ENCODE results near the gene TMEM143.
A peak's percentile ranks its signal among the peaks of the same experiment; 100 is the strongest.
"Not testable (repeated sequence)": the region's sequence is repeated elsewhere in the genome, so short reads cannot be mapped to it uniquely, and the experiment has no call there.

The TMEM143 gene

DNA sequence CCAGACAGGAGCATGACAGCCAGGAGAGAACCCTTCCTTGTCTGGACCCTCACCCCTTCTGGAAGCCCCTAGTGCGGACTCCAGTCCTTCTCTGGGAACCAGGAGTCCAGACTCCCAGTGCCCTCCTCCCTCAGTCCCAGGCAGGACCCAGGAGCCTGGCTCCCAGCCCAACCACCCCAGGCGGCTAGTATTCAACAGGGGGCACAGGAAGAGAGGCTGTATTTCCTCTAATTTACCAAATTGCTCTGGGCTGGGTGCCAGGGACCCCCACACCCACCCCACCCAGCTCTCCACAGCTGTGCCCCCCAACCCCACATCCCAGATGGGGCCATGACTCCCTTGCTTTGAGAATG, 33.1 kb upstream of the TMEM143 start:
- DNase-seq, result no peak
- peaks cover 29% of the 10 kb centered on the region for H3K27me3 ChIP-seq (replicated peaks; ENCODE audit: control insufficient read depth, insufficient read depth, low read length, poor library complexity, severe bottlenecking)
- no peaks in the 10 kb centered on the region for H3K9me3 ChIP-seq (ENCODE audit: control insufficient read depth, low read length)
- peaks cover 37% of the 10 kb centered on the region for H3K4me1 ChIP-seq (ENCODE audit: control insufficient read depth, insufficient read depth, low read length, poor library complexity, severe bottlenecking)
- no peaks in the 10 kb centered on the region for H3K36me3 ChIP-seq (ENCODE audit: control insufficient read depth, insufficient read depth, low read length)
- H3K4me3 ChIP-seq (ENCODE audit: insufficient read depth, low read depth, low read length, poor library complexity, severe bottlenecking), result no peak overlapping the region
- no peak overlapping the region for H3K27ac ChIP-seq (ENCODE audit: insufficient read depth, low read length, poor library complexity, severe bottlenecking)

GRCh38 chr19:48396016-48396823, 32.5 kb upstream of the TMEM143 start:
- H3K9me3 ChIP-seq (ENCODE audit: control insufficient read depth, low read length), result no peaks in the 10 kb centered on the region
- peaks cover 41% of the 10 kb centered on the region for H3K4me1 ChIP-seq (ENCODE audit: control insufficient read depth, insufficient read depth, low read length, poor library complexity, severe bottlenecking)
- H3K36me3 ChIP-seq (ENCODE audit: control insufficient read depth, insufficient read depth, low read length), result no peaks in the 10 kb centered on the region
- no peak overlapping the region for H3K4me3 ChIP-seq (ENCODE audit: insufficient read depth, low read depth, low read length, poor library complexity, severe bottlenecking)
- peaks cover 29% of the 10 kb centered on the region for H3K27me3 ChIP-seq (replicated peaks; ENCODE audit: control insufficient read depth, insufficient read depth, low read length, poor library complexity, severe bottlenecking)
- no peak overlapping the region for H3K27ac ChIP-seq (ENCODE audit: insufficient read depth, low read length, poor library complexity, severe bottlenecking)
- no peak for DNase-seq

- H3K4me3 ChIP-seq (ENCODE audit: insufficient read depth, low read depth, low read length, poor library complexity, severe bottlenecking), result no peak overlapping the region
- no peaks in the 10 kb centered on the region for H3K36me3 ChIP-seq (ENCODE audit: control insufficient read depth, insufficient read depth, low read length)
- no peak overlapping the region for H3K27ac ChIP-seq (ENCODE audit: insufficient read depth, low read length, poor library complexity, severe bottlenecking)
- H3K9me3 ChIP-seq (ENCODE audit: control insufficient read depth, low read length), result no peaks in the 10 kb centered on the region
- peaks cover 29% of the 10 kb centered on the region for H3K27me3 ChIP-seq (replicated peaks; ENCODE audit: control insufficient read depth, insufficient read depth, low read length, poor library complexity, severe bottlenecking)
- DNase-seq, result no peak
- peaks cover 41% of the 10 kb centered on the region for H3K4me1 ChIP-seq (ENCODE audit: control insufficient read depth, insufficient read depth, low read length, poor library complexity, severe bottlenecking)
Observed at GRCh38 chr19:48395499-48395898, 31.8 kb upstream of the TMEM143 start.

GRCh38 chr19:48395170-48395455, 31.4 kb upstream of the TMEM143 start:
- no peaks in the 10 kb centered on the region for H3K36me3 ChIP-seq (ENCODE audit: control insufficient read depth, insufficient read depth, low read length)
- H3K4me1 ChIP-seq (ENCODE audit: control insufficient read depth, insufficient read depth, low read length, poor library complexity, severe bottlenecking), result peaks cover 45% of the 10 kb centered on the region
- H3K4me3 ChIP-seq (ENCODE audit: insufficient read depth, low read depth, low read length, poor library complexity, severe bottlenecking), result no peak overlapping the region
- DNase-seq, result no peak
- H3K27me3 ChIP-seq (replicated peaks; ENCODE audit: control insufficient read depth, insufficient read depth, low read length, poor library complexity, severe bottlenecking), result peaks cover 29% of the 10 kb centered on the region
- H3K27ac ChIP-seq (ENCODE audit: insufficient read depth, low read length, poor library complexity, severe bottlenecking), result no peak overlapping the region
- H3K9me3 ChIP-seq (ENCODE audit: control insufficient read depth, low read length), result no peaks in the 10 kb centered on the region

DNA sequence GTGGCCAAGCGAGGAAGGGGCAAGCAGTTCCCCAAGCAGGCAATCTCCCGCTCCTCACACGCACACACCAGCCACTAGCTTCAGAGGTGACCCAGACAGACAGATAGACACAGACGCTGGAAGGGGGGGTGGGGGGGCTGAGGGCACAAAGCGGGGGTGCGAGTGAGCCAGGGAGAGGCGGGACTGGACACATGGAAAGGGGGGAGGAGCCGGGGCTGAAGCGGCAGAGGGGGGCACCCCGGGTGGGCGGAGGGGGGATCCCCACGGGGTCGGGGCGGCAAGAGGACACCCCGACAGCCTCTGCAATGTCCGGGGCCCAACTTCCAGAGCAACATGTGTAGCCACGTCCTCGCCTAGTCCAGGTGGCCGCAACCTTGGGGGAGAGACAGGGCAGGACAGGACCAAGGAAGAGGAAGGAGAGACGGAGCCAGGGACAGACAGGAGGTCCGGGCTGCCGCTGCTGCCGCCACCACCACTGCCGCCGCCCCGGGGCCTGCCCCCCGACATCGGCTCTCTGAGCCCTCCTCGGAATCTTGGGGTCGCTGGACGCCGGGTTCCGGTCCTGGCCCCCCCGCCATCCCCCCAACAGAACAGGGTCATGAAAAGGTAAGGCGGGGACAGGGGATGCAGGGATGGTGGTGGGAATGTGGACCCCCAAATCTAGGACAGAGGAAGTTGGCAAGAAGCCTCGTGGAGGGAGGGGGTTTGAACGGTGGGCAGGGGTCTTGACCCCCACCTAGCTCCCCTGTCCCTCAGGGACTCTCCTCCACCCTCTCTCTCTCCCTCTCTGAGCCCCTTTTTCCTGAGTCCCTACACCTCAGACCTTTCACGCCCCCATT, 30.8 kb upstream of the TMEM143 start:
- Histone ChIP-seq H3K27ac (ENCODE audit: insufficient read depth, low read length, poor library complexity, severe bottlenecking) (no peak overlapping the region), H3K4me3 (ENCODE audit: insufficient read depth, low read depth, low read length, poor library complexity, severe bottlenecking) (no peak overlapping the region), H3K36me3 (ENCODE audit: control insufficient read depth, insufficient read depth, low read length) (no peaks in the 10 kb centered on the region), H3K9me3 (ENCODE audit: control insufficient read depth, low read length) (no peaks in the 10 kb centered on the region), H3K27me3 (replicated peaks; ENCODE audit: control insufficient read depth, insufficient read depth, low read length, poor library complexity, severe bottlenecking) (peaks cover 29% of the 10 kb centered on the region), H3K4me1 (ENCODE audit: control insufficient read depth, insufficient read depth, low read length, poor library complexity, severe bottlenecking) (peaks cover 45% of the 10 kb centered on the region)
- no peak for DNase-seq

DNA sequence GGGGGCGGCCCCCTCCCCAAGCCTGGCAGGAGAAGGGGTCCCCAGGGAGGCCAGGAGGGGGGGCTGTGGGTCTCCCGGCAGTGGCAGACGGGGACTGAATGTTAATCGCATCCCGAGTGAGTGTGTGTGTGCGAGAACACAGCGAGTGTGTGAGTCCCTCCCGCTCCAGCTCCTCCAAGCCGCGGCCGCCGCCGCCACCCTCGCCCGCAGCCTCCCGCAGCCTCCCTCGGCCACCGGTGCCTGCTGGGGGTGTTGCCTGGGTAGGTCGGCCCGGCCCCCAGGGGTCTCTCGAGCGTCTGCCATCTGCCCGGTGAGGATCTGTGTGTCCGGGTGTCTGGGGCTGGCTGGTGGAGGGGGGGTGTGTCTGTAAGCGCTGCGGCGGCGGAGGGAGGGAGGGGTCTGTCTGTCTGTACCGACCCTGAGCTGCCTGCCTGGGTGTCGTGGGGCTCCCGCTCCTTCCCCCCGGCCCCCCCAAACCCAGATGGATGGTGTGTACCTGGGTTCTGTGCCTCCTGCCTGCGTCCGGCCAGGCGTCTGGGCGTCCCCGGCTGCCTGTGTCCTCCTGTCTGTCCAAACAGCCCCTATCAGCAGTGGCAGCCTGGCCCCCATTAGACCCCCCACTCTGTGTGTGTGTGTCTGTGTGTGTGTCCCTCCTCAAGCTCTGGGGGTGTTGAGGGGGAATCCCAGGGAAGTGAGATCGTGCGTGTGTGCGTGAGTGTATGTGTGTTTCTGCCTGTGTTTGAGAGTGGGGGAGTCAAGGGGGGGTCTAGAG, 30.0 kb upstream of the TMEM143 start, which contains the start of gene GRIN2D:
GRIN2D (plus strand) TSS at position 110 of the 772 bp plus-strand sequence. CDS start 4,725 bp downstream, outside the sequence.
- Histone ChIP-seq H3K4me3 (ENCODE audit: insufficient read depth, low read depth, low read length, poor library complexity, severe bottlenecking) (peak within 1 kb of the TSS; percentile 40), H3K27ac (ENCODE audit: insufficient read depth, low read length, poor library complexity, severe bottlenecking) (no peak within 1 kb of the TSS), H3K27me3 (replicated peaks; ENCODE audit: control insufficient read depth, insufficient read depth, low read length, poor library complexity, severe bottlenecking) (peaks cover 29% of the 10 kb centered on the region)

GRCh38 chr19:48392860-48393558, 29.3 kb upstream of the TMEM143 start:
- Histone ChIP-seq H3K27me3 (replicated peaks; ENCODE audit: control insufficient read depth, insufficient read depth, low read length, poor library complexity, severe bottlenecking) (peaks cover 29% of the 10 kb centered on the region), H3K27ac (ENCODE audit: insufficient read depth, low read length, poor library complexity, severe bottlenecking) (no peak overlapping the region), H3K36me3 (ENCODE audit: control insufficient read depth, insufficient read depth, low read length) (peaks cover 2% of the 10 kb centered on the region), H3K9me3 (ENCODE audit: control insufficient read depth, low read length) (no peaks in the 10 kb centered on the region), H3K4me3 (ENCODE audit: insufficient read depth, low read depth, low read length, poor library complexity, severe bottlenecking) (no peak overlapping the region), H3K4me1 (ENCODE audit: control insufficient read depth, insufficient read depth, low read length, poor library complexity, severe bottlenecking) (peaks cover 44% of the 10 kb centered on the region)
- no peak for DNase-seq

More for the DNA sequence above, 30.0 kb upstream of the TMEM143 start, which contains the start of gene GRIN2D:
- Histone ChIP-seq H3K4me1 (ENCODE audit: control insufficient read depth, insufficient read depth, low read length, poor library complexity, severe bottlenecking) (peaks cover 45% of the 10 kb centered on the region), H3K9me3 (ENCODE audit: control insufficient read depth, low read length) (no peaks in the 10 kb centered on the region), H3K36me3 (ENCODE audit: control insufficient read depth, insufficient read depth, low read length) (no peaks in the 10 kb centered on the region)
- no peak for DNase-seq

- not testable (repeated sequence) for DNase-seq; H3K9me3 ChIP-seq (ENCODE audit: control insufficient read depth, low read length)
- H3K4me3 ChIP-seq (ENCODE audit: insufficient read depth, low read depth, low read length, poor library complexity, severe bottlenecking), result peak overlapping the region; percentile 81
- peak overlapping the region; percentile 92 for H3K27ac ChIP-seq (ENCODE audit: insufficient read depth, low read length, poor library complexity, severe bottlenecking)
- peaks cover 29% of the 10 kb centered on the region for H3K27me3 ChIP-seq (replicated peaks; ENCODE audit: control insufficient read depth, insufficient read depth, low read length, poor library complexity, severe bottlenecking)
- H3K36me3 ChIP-seq (ENCODE audit: control insufficient read depth, insufficient read depth, low read length), result peaks cover 12% of the 10 kb centered on the region
- H3K4me1 ChIP-seq (ENCODE audit: control insufficient read depth, insufficient read depth, low read length, poor library complexity, severe bottlenecking), result peaks cover 34% of the 10 kb centered on the region
Observed at GRCh38 chr19:48392006-48392344, 28.2 kb upstream of the TMEM143 start.

- Histone ChIP-seq H3K36me3 (ENCODE audit: control insufficient read depth, insufficient read depth, low read length) (peaks cover 13% of the 10 kb centered on the region), H3K27me3 (replicated peaks; ENCODE audit: control insufficient read depth, insufficient read depth, low read length, poor library complexity, severe bottlenecking) (peaks cover 27% of the 10 kb centered on the region), H3K4me1 (ENCODE audit: control insufficient read depth, insufficient read depth, low read length, poor library complexity, severe bottlenecking) (peaks cover 34% of the 10 kb centered on the region), H3K9me3 (ENCODE audit: control insufficient read depth, low read length) (no peaks in the 10 kb centered on the region), H3K4me3 (ENCODE audit: insufficient read depth, low read depth, low read length, poor library complexity, severe bottlenecking) (peak within 1 kb of the TSS; percentile 81), H3K27ac (ENCODE audit: insufficient read depth, low read length, poor library complexity, severe bottlenecking) (peak within 1 kb of the TSS; percentile 92)
- DNase-seq, result peak; percentile 56 to 57 (median 57)
Observed at GRCh38 chr19:48391100-48392005, 27.6 kb upstream of the TMEM143 start, which contains the start of gene KDELR1. Gene KDELR1 (minus strand): TSS chr19:48391551. CDS start chr19:48391358, 193 bp downstream.
